HepG2 (cell line): Measurements from ENCODE around the gene CCDC88B. TPM values are rescaled to one million over a fixed set of nuclear protein-coding genes. Genes with fewer than 3 reads are reported as not detected.
A peak's percentile ranks its signal among the peaks of the same experiment; 100 is the strongest.

Experiments
- ADNP ChIP-seq: sonication (generic); formaldehyde crosslinking; IDR thresholded peaks from 2 replicates; pipeline ENCODE4 v1.4.0; 2020; ENCODE audit warnings: missing genetic modification reagents
- ATF7 ChIP-seq, 2 experiments: fragments of 450-650 bp in 1 of 2; sonication (generic) in 1 of 2; formaldehyde crosslinking in 1 of 2; IDR thresholded peaks; 2 replicates each; pipeline versions ENCODE4 v1.4.0 to v1.6.1; 2016 to 2020; ENCODE audit warnings: antibody characterized with exemption in 1 of 2, mild to moderate bottlenecking in 1 of 2, missing genetic modification reagents in 1 of 2
- DNMT1 ChIP-seq: sonication (generic); formaldehyde crosslinking; IDR thresholded peaks from 2 replicates; pipeline ENCODE4 v1.5.1; 2020; ENCODE audit warnings: mild to moderate bottlenecking, missing genetic modification reagents
- EHMT2 ChIP-seq: fragments of 200-600 bp; sonication (generic); IDR thresholded peaks from 2 replicates; pipeline ENCODE4 v1.7.0; 2017; ENCODE audit warnings: antibody characterized with exemption, low read depth, low read length, borderline replicate concordance
- NFRKB ChIP-seq: fragments of 450-650 bp; IDR thresholded peaks from 2 replicates; pipeline ENCODE4 v1.6.1; 2017
- NR2F1 ChIP-seq, 2 experiments: fragments of 450-650 bp in 1 of 2; formaldehyde crosslinking in 1 of 2; IDR thresholded peaks; 2 replicates each; pipeline versions ENCODE4 v1.5.0 to v1.6.1; 2016 to 2020; ENCODE audit warnings: mild to moderate bottlenecking in 1 of 2, missing compliant biosample characterization in 1 of 2, missing genetic modification reagents in 1 of 2, moderate library complexity in 1 of 2
- SUZ12 ChIP-seq: fragments of 150-350 bp; IDR thresholded peaks from 2 replicates; pipeline ENCODE4 v1.6.1; 2014; ENCODE audit warnings: low read depth, low read length
- YEATS2 ChIP-seq: sonication (generic); formaldehyde crosslinking; IDR thresholded peaks from 2 replicates; pipeline ENCODE4 v1.4.0; 2020; ENCODE audit warnings: missing genetic modification reagents, borderline replicate concordance
- ZNF232 ChIP-seq: sonication (generic); formaldehyde crosslinking; IDR thresholded peaks from 2 replicates; pipeline ENCODE4 v1.4.0; 2020; ENCODE audit warnings: missing genetic modification reagents, borderline replicate concordance
- ZNF333 ChIP-seq: sonication (generic); formaldehyde crosslinking; IDR thresholded peaks from 2 replicates; pipeline ENCODE4 v1.4.0; 2020; ENCODE audit warnings: mild to moderate bottlenecking, missing genetic modification reagents, borderline replicate concordance
- ZNF530 ChIP-seq: sonication (generic); formaldehyde crosslinking; IDR thresholded peaks from 2 replicates; pipeline ENCODE4 v1.5.0; 2020; ENCODE audit warnings: low read depth, mild to moderate bottlenecking, missing genetic modification reagents
- ZNF556 ChIP-seq: sonication (generic); formaldehyde crosslinking; IDR thresholded peaks from 2 replicates; pipeline ENCODE4 v1.4.0; 2020; ENCODE audit warnings: mild to moderate bottlenecking, missing genetic modification reagents, borderline replicate concordance
- ZNF567 ChIP-seq: sonication (generic); formaldehyde crosslinking; IDR thresholded peaks from 2 replicates; pipeline ENCODE4 v1.8.1; 2023; ENCODE audit warnings: mild to moderate bottlenecking, missing genetic modification reagents, borderline replicate concordance
- polyA plus RNA-seq, 8 experiments: library from polyadenylated mRNA; depleted of rRNA in 3 of 8; stranded (reverse) in 7 of 8; unstranded in 1 of 8; fragments of >200 nt; fragmentation: Illumina TruSeq in 4 of 8; extraction: Trizol in 4 of 8; gene quantifications; 2 replicates each; pipeline versions ENCODE4 v1.2.1 to v1.2.3, GENCODE V29; 2011 to 2016; ENCODE audit warnings: low read depth in 4 of 8, missing spikeins in 1 of 8, mixed read lengths in 1 of 8; ENCODE audit not compliant: insufficient read depth in 1 of 8
- total RNA-seq, 5 experiments: library from RNA; depleted of rRNA; stranded (reverse); fragments of >200 nt; fragmentation: Illumina TruSeq; extraction: Trizol; gene quantifications; 2 replicates each; pipeline ENCODE4 v1.2.3, GENCODE V29; 2016; ENCODE audit warnings: low read depth in 1 of 5
- TF ChIP-seq, protein P1 (sequence below): sonication (generic); formaldehyde crosslinking; IDR thresholded peaks from 2 replicates; pipeline ENCODE4 v1.5.0; 2020; ENCODE audit warnings: missing genetic modification reagents, mild to moderate bottlenecking, borderline replicate concordance
- TF ChIP-seq, protein P2 (sequence below): sonication (generic); formaldehyde crosslinking; IDR thresholded peaks from 2 replicates; pipeline ENCODE4 v1.4.0; 2020; ENCODE audit warnings: mild to moderate bottlenecking, low read depth, missing genetic modification reagents
- TF ChIP-seq, protein P3 (sequence below): IDR thresholded peaks from 2 replicates; pipeline ENCODE4 v1.6.1; 2016; ENCODE audit warnings: mild to moderate bottlenecking, missing biosample characterization, missing genetic modification reagents
- TF ChIP-seq, protein P4 (sequence below): sonication (generic); formaldehyde crosslinking; IDR thresholded peaks from 2 replicates; pipeline ENCODE4 v1.8.0; 2022; ENCODE audit warnings: mild to moderate bottlenecking, missing genetic modification reagents, moderate library complexity
- TF ChIP-seq, protein P5 (sequence below): IDR thresholded peaks from 2 replicates; pipeline ENCODE4 v1.6.1; 2016; ENCODE audit warnings: low read depth, borderline replicate concordance
- TF ChIP-seq, protein P6 (sequence below): sonication (generic); formaldehyde crosslinking; IDR thresholded peaks from 2 replicates; pipeline ENCODE4 v1.4.0; 2020; ENCODE audit warnings: mild to moderate bottlenecking, missing genetic modification reagents, borderline replicate concordance

CCDC88B gene
- total and polyA plus RNA-seq, 2 of the 13 experiments (the other 11 are each of a cell fraction or from before 2014, with no cell fraction given) = 3.6 to 4.8 TPM

DNA sequence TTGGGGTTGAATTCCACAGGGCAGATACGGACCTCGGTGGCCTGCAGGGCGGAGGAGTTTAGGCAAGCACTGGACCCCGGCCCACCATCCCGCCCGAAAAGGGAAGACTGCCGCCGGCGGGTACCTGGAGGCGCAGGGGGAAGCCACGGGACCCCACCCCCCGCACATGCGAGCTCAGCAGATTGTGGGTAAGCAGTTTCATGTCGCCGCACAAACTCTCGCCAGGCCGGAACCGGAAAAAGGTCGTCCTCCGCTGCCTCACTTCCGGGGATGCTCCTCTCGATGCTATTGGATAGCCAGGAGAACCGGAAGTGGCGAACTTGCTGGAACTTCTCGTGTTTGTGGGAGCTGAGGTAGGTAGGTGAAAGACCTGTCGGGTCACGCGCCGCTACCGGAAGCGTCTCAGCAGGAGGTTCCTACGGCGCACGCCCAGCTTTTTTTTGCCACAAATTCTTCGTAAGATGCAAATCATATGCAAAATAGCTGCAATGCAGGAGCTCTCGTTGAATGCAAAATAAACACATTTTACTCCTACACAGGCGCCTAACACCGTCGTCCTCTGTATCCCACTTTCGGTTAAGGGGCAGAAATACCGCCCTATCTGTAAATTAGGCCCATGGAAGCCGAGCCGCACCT lies 22.6 kb upstream of the CCDC88B start, which contains the start of gene TRMT112 (continued):
- TF ChIP-seq, protein P1, sequence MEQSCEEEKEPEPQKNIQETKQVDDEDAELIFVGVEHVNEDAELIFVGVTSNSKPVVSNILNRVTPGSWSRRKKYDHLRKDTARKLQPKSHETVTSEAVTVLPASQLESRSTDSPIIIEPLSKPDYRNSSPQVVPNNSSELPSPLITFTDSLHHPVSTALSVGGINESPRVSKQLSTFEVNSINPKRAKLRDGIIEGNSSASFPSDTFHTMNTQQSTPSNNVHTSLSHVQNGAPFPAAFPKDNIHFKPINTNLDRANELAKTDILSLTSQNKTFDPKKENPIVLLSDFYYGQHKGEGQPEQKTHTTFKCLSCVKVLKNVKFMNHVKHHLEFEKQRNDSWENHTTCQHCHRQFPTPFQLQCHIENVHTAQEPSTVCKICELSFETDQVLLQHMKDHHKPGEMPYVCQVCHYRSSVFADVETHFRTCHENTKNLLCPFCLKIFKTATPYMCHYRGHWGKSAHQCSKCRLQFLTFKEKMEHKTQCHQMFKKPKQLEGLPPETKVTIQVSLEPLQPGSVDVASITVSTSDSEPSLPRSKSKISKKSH (CRISPR knock-in tag) = no peak
- TF ChIP-seq, protein P2, sequence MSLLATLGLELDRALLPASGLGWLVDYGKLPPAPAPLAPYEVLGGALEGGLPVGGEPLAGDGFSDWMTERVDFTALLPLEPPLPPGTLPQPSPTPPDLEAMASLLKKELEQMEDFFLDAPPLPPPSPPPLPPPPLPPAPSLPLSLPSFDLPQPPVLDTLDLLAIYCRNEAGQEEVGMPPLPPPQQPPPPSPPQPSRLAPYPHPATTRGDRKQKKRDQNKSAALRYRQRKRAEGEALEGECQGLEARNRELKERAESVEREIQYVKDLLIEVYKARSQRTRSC (CRISPR knock-in tag) = no peak
- TF ChIP-seq ZNF556 (peak; percentile 24; the same call in 1 of the 2 replicates), ZNF530 (CRISPR knock-in tag) (no peak), YEATS2 (CRISPR knock-in tag) (peak; percentile 78; the same call in 1 of the 2 replicates), DNMT1 (CRISPR knock-in tag) (0 out of 2 replicates have a peak, but pooled peaks have one; percentile 57), ZNF333 (CRISPR knock-in tag) (0 out of 2 replicates have a peak, but pooled peaks have one; percentile 37), NFRKB (no peak), ZNF232 (CRISPR knock-in tag) (no peak; the same call in 1 of the 2 replicates), NR2F1 (CRISPR knock-in tag; IDR thresholded peaks at IDR 0.05) (0 out of 4 replicates have a peak, but pooled peaks of 1 of the 2 experiments have one; percentile 20), ADNP (CRISPR knock-in tag) (no peak), EHMT2 (no peak), SUZ12 (no peak), ATF7 (IDR thresholded peaks at IDR 0.05) (no peak), ATF7 (CRISPR knock-in tag; IDR thresholded peaks at IDR 0.05) (no peak), ZNF567 (0 out of 2 replicates have a peak, but pooled peaks have one; percentile 46)
- TF ChIP-seq, protein P3, sequence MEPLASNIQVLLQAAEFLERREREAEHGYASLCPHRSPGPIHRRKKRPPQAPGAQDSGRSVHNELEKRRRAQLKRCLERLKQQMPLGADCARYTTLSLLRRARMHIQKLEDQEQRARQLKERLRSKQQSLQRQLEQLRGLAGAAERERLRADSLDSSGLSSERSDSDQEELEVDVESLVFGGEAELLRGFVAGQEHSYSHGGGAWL (CRISPR knock-in tag) = no peak; the same call in 1 of the 2 replicates
- TF ChIP-seq, protein P4, sequence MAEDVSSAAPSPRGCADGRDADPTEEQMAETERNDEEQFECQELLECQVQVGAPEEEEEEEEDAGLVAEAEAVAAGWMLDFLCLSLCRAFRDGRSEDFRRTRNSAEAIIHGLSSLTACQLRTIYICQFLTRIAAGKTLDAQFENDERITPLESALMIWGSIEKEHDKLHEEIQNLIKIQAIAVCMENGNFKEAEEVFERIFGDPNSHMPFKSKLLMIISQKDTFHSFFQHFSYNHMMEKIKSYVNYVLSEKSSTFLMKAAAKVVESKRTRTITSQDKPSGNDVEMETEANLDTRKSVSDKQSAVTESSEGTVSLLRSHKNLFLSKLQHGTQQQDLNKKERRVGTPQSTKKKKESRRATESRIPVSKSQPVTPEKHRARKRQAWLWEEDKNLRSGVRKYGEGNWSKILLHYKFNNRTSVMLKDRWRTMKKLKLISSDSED (CRISPR knock-in tag) = no peak
- TF ChIP-seq, protein P5, sequence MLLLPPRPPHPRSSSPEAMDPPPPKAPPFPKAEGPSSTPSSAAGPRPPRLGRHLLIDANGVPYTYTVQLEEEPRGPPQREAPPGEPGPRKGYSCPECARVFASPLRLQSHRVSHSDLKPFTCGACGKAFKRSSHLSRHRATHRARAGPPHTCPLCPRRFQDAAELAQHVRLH (CRISPR knock-in tag) = no peak
- TF ChIP-seq, protein P6, sequence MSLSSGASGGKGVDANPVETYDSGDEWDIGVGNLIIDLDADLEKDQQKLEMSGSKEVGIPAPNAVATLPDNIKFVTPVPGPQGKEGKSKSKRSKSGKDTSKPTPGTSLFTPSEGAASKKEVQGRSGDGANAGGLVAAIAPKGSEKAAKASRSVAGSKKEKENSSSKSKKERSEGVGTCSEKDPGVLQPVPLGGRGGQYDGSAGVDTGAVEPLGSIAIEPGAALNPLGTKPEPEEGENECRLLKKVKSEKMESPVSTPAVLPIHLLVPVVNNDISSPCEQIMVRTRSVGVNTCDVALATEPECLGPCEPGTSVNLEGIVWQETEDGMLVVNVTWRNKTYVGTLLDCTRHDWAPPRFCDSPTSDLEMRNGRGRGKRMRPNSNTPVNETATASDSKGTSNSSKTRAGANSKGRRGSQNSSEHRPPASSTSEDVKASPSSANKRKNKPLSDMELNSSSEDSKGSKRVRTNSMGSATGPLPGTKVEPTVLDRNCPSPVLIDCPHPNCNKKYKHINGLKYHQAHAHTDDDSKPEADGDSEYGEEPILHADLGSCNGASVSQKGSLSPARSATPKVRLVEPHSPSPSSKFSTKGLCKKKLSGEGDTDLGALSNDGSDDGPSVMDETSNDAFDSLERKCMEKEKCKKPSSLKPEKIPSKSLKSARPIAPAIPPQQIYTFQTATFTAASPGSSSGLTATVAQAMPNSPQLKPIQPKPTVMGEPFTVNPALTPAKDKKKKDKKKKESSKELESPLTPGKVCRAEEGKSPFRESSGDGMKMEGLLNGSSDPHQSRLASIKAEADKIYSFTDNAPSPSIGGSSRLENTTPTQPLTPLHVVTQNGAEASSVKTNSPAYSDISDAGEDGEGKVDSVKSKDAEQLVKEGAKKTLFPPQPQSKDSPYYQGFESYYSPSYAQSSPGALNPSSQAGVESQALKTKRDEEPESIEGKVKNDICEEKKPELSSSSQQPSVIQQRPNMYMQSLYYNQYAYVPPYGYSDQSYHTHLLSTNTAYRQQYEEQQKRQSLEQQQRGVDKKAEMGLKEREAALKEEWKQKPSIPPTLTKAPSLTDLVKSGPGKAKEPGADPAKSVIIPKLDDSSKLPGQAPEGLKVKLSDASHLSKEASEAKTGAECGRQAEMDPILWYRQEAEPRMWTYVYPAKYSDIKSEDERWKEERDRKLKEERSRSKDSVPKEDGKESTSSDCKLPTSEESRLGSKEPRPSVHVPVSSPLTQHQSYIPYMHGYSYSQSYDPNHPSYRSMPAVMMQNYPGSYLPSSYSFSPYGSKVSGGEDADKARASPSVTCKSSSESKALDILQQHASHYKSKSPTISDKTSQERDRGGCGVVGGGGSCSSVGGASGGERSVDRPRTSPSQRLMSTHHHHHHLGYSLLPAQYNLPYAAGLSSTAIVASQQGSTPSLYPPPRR (CRISPR knock-in tag) = no peak
